Neuronal stem cell (in vitro differentiated cells): ENCODE data around the gene MYCBPAP.

Source experiments
- DNase-seq: peaks from one replicate; pipeline ENCODE4 v3.0.0-alpha.2; 2013; ENCODE audit warnings: low spot score
- H2AFZ ChIP-seq: one replicate; pipeline ENCODE4 v1.6.1; 2013; ENCODE audit warnings: mild to moderate bottlenecking, low read length, inconsistent platforms
- H2AK5ac ChIP-seq: 2 replicates; pipeline ENCODE4 v1.6.1; 2013; ENCODE audit warnings: low read depth, mild to moderate bottlenecking, inconsistent platforms, low read length, moderate library complexity, mixed read lengths
- H2BK120ac ChIP-seq: 2 replicates; pipeline ENCODE4 v1.6.1; 2013; ENCODE audit warnings: low read depth, mild to moderate bottlenecking, inconsistent platforms, low read length, moderate library complexity, mixed read lengths
- H2BK12ac ChIP-seq: one replicate; pipeline ENCODE4 v1.6.1; 2013; ENCODE audit warnings: low read length, inconsistent platforms
- H2BK15ac ChIP-seq: 2 replicates; pipeline ENCODE4 v1.6.1; 2013; ENCODE audit warnings: mild to moderate bottlenecking, low read length, inconsistent platforms, mixed read lengths
- H2BK5ac ChIP-seq: one replicate; pipeline ENCODE4 v1.6.1; 2013; ENCODE audit warnings: inconsistent platforms, mild to moderate bottlenecking, low read length, moderate library complexity
- H3K14ac ChIP-seq: one replicate; pipeline ENCODE4 v1.6.1; 2013; ENCODE audit warnings: low read length, inconsistent platforms
- H3K18ac ChIP-seq: 2 replicates; pipeline ENCODE4 v1.6.1; 2013; ENCODE audit warnings: low read length, inconsistent platforms
- H3K23ac ChIP-seq: 2 replicates; pipeline ENCODE4 v1.6.1; 2013; ENCODE audit warnings: low read depth, mild to moderate bottlenecking, mixed read lengths, low read length, inconsistent platforms; ENCODE audit not compliant: poor library complexity
- H3K27ac ChIP-seq: replicated peaks from 3 replicates; pipeline ENCODE4 v1.5.1; 2013; ENCODE audit warnings: low read length, inconsistent platforms
- H3K27me3 ChIP-seq, 3 experiments: 2 replicates each; pipeline ENCODE4 v1.6.1; 2013; ENCODE audit warnings: low read length in 3 of 3, mild to moderate bottlenecking in 2 of 3, inconsistent platforms in 1 of 3, low read depth in 1 of 3, mixed read lengths in 1 of 3, moderate library complexity in 1 of 3; ENCODE audit not compliant: control insufficient read depth in 3 of 3, insufficient read depth in 3 of 3
- H3K36me3 ChIP-seq, 2 donors: replicated peaks in 1 of 2; 2 replicates each; pipeline ENCODE4 v1.6.1; 2013; ENCODE audit warnings: low read length in 2 of 2; ENCODE audit not compliant: control insufficient read depth in 2 of 2, insufficient read depth in 2 of 2
- H3K4ac ChIP-seq: 2 replicates; pipeline ENCODE4 v1.6.1; 2013; ENCODE audit warnings: inconsistent platforms, mild to moderate bottlenecking, low read length, moderate library complexity
- H3K4me1 ChIP-seq, 2 donors: 1 replicate in 1 of 2; 2 replicates in 1 of 2; pipeline ENCODE4 v1.6.1; 2013; ENCODE audit warnings: low read length in 2 of 2, low read depth in 1 of 2; ENCODE audit not compliant: control insufficient read depth in 2 of 2, insufficient read depth in 1 of 2
- H3K4me2 ChIP-seq: one replicate; pipeline ENCODE4 v1.6.1; 2013; ENCODE audit warnings: mild to moderate bottlenecking, low read length, inconsistent platforms; ENCODE audit not compliant: insufficient read depth, poor library complexity, severe bottlenecking
- H3K4me3 ChIP-seq, 2 donors: 2 replicates each; pipeline ENCODE4 v1.5.1; 2013; ENCODE audit warnings: low read length in 2 of 2, mild to moderate bottlenecking in 2 of 2, inconsistent platforms in 1 of 2, moderate library complexity in 1 of 2
- H3K79me1 ChIP-seq: one replicate; pipeline ENCODE4 v1.6.1; 2013; ENCODE audit warnings: low read depth, mild to moderate bottlenecking, inconsistent platforms, low read length, moderate library complexity
- H3K9ac ChIP-seq: one replicate; pipeline ENCODE4 v1.6.1; 2013; ENCODE audit warnings: mild to moderate bottlenecking, low read depth, low read length, inconsistent platforms; ENCODE audit not compliant: poor library complexity
- H3K9me3 ChIP-seq, 2 donors: replicated peaks in 1 of 2; 2 replicates each; pipeline versions ENCODE3 to v1.6.1; 2013; ENCODE audit warnings: low read length in 2 of 2, mild to moderate bottlenecking in 2 of 2, inconsistent platforms in 1 of 2, low read depth in 1 of 2, mixed read lengths in 1 of 2, moderate library complexity in 1 of 2; ENCODE audit not compliant: control insufficient read depth in 2 of 2, insufficient read depth in 1 of 2
- H4K8ac ChIP-seq: one replicate; pipeline ENCODE4 v1.6.1; 2013; ENCODE audit warnings: low read depth, mild to moderate bottlenecking, inconsistent platforms, low read length, moderate library complexity
- H4K91ac ChIP-seq: one replicate; pipeline ENCODE4 v1.6.1; 2013; ENCODE audit warnings: low read length, low read depth, mild to moderate bottlenecking, inconsistent platforms; ENCODE audit not compliant: poor library complexity
- WGBS, 2 donors: extraction: QIAGEN DNeasy Blood & Tissue Kit; methylation state at CpG; one replicate each; pipeline ENCODE4 v1.1.7; 2013; ENCODE audit warnings: missing lambda C conversion rate in 2 of 2, mixed read lengths in 1 of 2; ENCODE audit not compliant: insufficient read length in 2 of 2, insufficient replicate concordance in 1 of 2; ENCODE audit errors: extremely low coverage in 2 of 2; 5-methylcytosine and 5-hydroxymethylcytosine counted together

Gene MYCBPAP

DNA sequence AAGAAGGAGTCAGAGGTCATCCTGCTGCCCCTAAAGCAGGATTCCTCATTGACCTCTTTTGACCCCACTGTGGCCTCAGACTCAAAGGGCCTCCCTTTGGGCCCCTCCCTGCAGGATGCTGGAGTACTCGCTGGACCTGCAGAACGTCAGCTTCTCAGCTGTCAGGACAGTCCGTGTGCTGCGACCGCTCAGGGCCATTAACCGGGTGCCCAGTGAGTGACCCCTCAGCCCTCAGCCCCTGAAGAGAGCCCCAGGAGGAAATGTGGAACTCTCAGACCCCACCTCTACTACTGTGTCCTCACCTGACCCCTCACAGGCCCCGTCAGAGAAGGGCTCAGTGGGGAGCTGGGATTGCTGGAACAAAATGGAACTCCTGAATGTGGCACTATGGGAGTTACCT is 61.4 kb downstream of the MYCBPAP start:
- Histone ChIP-seq H3K4ac (no peak overlapping the region), H3K4me3 (no peak overlapping the region)
- WGBS, 2 donors, result no CpG with 5 or more reads among the region's 7 CpGs

DNA sequence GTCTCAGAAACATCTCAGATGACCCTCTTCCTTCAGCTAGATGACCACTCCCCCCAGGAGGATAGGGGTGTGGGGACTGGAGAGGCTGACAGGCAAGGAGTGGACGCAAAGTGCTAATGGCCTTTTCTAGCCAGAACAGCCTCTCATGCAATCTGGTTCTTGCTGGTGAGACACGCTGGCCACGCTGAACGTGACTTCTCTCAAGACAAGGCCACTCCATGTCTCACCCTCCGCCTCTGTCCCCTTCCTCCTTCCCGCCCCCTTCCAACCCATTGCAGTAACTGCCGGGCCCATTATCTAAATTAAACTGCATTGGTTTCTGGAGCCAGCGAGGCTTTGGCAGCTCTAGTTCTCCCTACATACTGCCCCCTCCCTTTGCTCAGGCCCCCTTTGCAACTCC is 61.8 kb downstream of the MYCBPAP start:
- no peak overlapping the region for H3K27ac ChIP-seq
- no peak overlapping the region for H3K14ac ChIP-seq
- H2AK5ac ChIP-seq, result peak overlapping the region; percentile 57
- no peaks in the 10 kb centered on the region for H3K27me3 ChIP-seq
- H2BK5ac ChIP-seq, result no peak overlapping the region
- no peak overlapping the region for H3K4me3 ChIP-seq
- no peak overlapping the region for H4K91ac ChIP-seq
- H3K18ac ChIP-seq, result peak overlapping the region; percentile 92
- H2AFZ ChIP-seq, result no peak overlapping the region
- peaks cover 33 to 35% of the 10 kb centered on the region in 2 donors for H3K4me1 ChIP-seq
- H3K36me3 ChIP-seq, result no peaks in the 10 kb centered on the region
- no peak overlapping the region for H2BK120ac ChIP-seq
- no peak overlapping the region for H4K8ac ChIP-seq
- no peak for DNase-seq
- WGBS, 2 donors, result no CpG with 5 or more reads among the region's 8 CpGs
- H3K9me3 ChIP-seq, result no peaks in the 10 kb centered on the region
- no peaks in the 10 kb centered on the region for H3K79me1 ChIP-seq
- H2BK15ac ChIP-seq, result no peak overlapping the region
- H3K4ac ChIP-seq, result no peak overlapping the region
- H3K9ac ChIP-seq, result peak overlapping the region; percentile 85
- H3K4me2 ChIP-seq, result no peak overlapping the region
- no peak overlapping the region for H2BK12ac ChIP-seq
- no peak overlapping the region for H3K23ac ChIP-seq

More for the DNA sequence above, 61.4 kb downstream of the MYCBPAP start:
- no peak for DNase-seq
- Histone ChIP-seq H3K9me3 (no peaks in the 10 kb centered on the region), H3K4me1 (peaks cover 37 to 39% of the 10 kb centered on the region in 2 donors), H2BK12ac (no peak overlapping the region), H3K27ac (no peak overlapping the region), H3K27me3 (no peaks in the 10 kb centered on the region), H2AFZ (no peak overlapping the region), H4K91ac (no peak overlapping the region), H3K4me2 (no peak overlapping the region), H4K8ac (no peak overlapping the region), H3K18ac (peak overlapping the region; percentile 17), H3K23ac (no peak overlapping the region), H3K36me3 (no peaks in the 10 kb centered on the region), H2AK5ac (no peak overlapping the region), H2BK5ac (no peak overlapping the region), H3K9ac (no peak overlapping the region), H3K14ac (no peak overlapping the region), H3K79me1 (no peaks in the 10 kb centered on the region), H2BK120ac (no peak overlapping the region), H2BK15ac (no peak overlapping the region)

DNA sequence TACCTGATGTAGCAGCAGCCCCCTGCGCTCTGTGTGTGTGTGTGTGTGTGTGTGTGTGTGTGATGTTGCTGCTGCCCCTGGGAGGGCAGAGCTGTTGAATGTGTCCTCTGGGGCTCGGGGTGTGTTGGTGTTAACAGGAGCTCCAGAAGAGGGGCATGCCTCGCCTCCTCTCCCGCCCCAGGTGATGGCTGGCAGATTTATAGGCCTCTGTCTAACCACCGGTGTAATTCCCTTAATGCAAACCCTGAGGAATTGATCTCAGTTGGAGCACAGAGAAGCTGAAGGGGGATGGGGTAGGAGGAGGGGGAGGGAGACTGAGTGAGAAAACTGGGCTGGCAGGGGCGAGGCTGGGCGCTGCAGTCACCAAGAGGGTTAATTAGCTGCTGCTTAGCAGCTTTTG is 62.3 kb downstream of the MYCBPAP start:
- H3K79me1 ChIP-seq, result no peaks in the 10 kb centered on the region
- DNase-seq, result no peak
- H3K14ac ChIP-seq, result no peak overlapping the region
- no peak overlapping the region for H3K4me2 ChIP-seq
- H2BK15ac ChIP-seq, result no peak overlapping the region
- no peak overlapping the region for H3K23ac ChIP-seq
- peak overlapping the region; percentile 57 for H2AK5ac ChIP-seq
- no peak overlapping the region for H2BK5ac ChIP-seq
- H3K27me3 ChIP-seq, result no peaks in the 10 kb centered on the region
- H4K8ac ChIP-seq, result no peak overlapping the region
- peak overlapping the region; percentile 92 for H3K18ac ChIP-seq
- H3K9ac ChIP-seq, result peak overlapping the region; percentile 85
- no peak overlapping the region for H3K4me3 ChIP-seq
- no peak overlapping the region for H2BK120ac ChIP-seq
- no peak overlapping the region for H2AFZ ChIP-seq
- H3K27ac ChIP-seq, result no peak overlapping the region
- H4K91ac ChIP-seq, result no peak overlapping the region
- H3K9me3 ChIP-seq, result no peaks in the 10 kb centered on the region
- H3K4me1 ChIP-seq, result peaks cover 29 to 30% of the 10 kb centered on the region in 2 donors
- no peak overlapping the region for H3K4ac ChIP-seq
- no peak overlapping the region for H2BK12ac ChIP-seq
- WGBS, 2 donors, result no CpG with 5 or more reads among the region's 7 CpGs
- H3K36me3 ChIP-seq, result no peaks in the 10 kb centered on the region

DNA sequence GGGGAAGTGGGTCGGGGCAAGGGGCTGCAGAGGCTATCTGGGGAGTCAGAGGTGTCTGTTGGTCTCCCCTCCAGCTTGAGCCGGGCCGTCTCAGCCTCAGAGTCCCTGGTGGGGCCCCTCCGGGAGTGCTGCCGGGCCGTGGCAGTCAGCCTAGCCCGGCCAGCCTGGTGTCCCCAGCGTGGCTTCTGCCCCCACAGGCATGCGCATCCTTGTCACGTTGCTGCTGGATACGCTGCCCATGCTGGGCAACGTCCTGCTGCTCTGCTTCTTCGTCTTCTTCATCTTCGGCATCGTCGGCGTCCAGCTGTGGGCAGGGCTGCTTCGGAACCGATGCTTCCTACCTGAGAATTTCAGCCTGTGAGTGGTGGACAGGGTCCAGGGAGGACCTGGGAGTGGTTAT is 63.4 kb downstream of the MYCBPAP start:
- Histone ChIP-seq H3K36me3 (no peaks in the 10 kb centered on the region), H3K4me3 (no peak overlapping the region), H2AFZ (no peak overlapping the region), H3K14ac (no peak overlapping the region), H4K8ac (no peak overlapping the region), H2BK5ac (no peak overlapping the region), H3K4ac (no peak overlapping the region), H3K27me3 (no peaks in the 10 kb centered on the region), H3K4me2 (no peak overlapping the region), H3K9me3 (no peaks in the 10 kb centered on the region), H2BK12ac (peak overlapping the region; percentile 85), H3K4me1 (peaks cover 19% of the 10 kb centered on the region in 2 donors), H2BK15ac (peak overlapping the region; percentile 87), H3K9ac (peak overlapping the region; percentile 84), H4K91ac (no peak overlapping the region), H3K23ac (peak overlapping the region; percentile 49), H3K79me1 (no peaks in the 10 kb centered on the region), H3K18ac (peak overlapping the region; percentile 79), H2AK5ac (peak overlapping the region; percentile 45), H3K27ac (no peak overlapping the region), H2BK120ac (no peak overlapping the region)
- no peak for DNase-seq
- no CpG with 5 or more reads among the region's 19 CpGs for WGBS, 2 donors
